ENCODE results near the gene SFXN2. TPM values are rescaled to one million over a fixed set of nuclear protein-coding genes. Genes with fewer than 3 reads are reported as not detected.

Gene SFXN2
- total RNA-seq, 1 experiment from 2014 or later: 12.9 TPM

DNA sequence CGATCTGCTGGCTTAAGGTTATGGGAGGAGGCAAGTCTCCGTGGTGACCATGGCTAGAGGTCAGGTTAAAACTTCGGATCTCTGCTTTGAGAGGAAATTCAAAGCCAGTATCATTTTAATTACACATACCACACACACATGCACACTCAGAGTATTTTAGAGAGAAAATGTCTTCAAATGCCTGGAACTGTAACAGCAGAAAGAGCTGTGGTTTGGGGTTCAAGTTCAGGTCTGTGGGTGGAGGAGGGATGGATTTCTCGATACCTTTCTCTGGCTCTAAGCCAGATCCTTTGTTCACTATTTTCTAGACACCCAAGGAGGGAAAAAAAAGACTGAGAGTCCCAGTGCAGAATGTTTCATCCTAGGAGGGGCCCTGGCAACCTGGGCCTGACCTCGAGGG, 32.7 kb upstream of the SFXN2 start:
- TF ChIP-seq, protein P1, sequence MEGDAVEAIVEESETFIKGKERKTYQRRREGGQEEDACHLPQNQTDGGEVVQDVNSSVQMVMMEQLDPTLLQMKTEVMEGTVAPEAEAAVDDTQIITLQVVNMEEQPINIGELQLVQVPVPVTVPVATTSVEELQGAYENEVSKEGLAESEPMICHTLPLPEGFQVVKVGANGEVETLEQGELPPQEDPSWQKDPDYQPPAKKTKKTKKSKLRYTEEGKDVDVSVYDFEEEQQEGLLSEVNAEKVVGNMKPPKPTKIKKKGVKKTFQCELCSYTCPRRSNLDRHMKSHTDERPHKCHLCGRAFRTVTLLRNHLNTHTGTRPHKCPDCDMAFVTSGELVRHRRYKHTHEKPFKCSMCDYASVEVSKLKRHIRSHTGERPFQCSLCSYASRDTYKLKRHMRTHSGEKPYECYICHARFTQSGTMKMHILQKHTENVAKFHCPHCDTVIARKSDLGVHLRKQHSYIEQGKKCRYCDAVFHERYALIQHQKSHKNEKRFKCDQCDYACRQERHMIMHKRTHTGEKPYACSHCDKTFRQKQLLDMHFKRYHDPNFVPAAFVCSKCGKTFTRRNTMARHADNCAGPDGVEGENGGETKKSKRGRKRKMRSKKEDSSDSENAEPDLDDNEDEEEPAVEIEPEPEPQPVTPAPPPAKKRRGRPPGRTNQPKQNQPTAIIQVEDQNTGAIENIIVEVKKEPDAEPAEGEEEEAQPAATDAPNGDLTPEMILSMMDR (IDR thresholded peaks at IDR 0.05; ENCODE audit: unreplicated experiment): no peak
- DNase-seq (ENCODE audit: unreplicated experiment): no peak
- peaks cover 19% of the 10 kb centered on the region for H3K36me3 Mint-ChIP-seq (ENCODE audit: insufficient read depth, unreplicated experiment)
- H3K4me1 Mint-ChIP-seq (ENCODE audit: insufficient read depth, unreplicated experiment): no peaks in the 10 kb centered on the region
- ChIA-PET POLR2A (interaction anchor here (1.7 kb wide), 1 partner anchor 18 kb away, joined by 3 read pairs; no protein-coding TSS in a partner anchor), CTCF (no interaction called here)
- BruUV-seq (replicated peaks): no TSS peak
- H3K27ac Mint-ChIP-seq (ENCODE audit: low read depth, unreplicated experiment): no peak overlapping the region
- H3K27me3 Mint-ChIP-seq (ENCODE audit: insufficient read depth, unreplicated experiment): no peaks in the 10 kb centered on the region
- H3K9me3 Mint-ChIP-seq (ENCODE audit: unreplicated experiment): no peaks in the 10 kb centered on the region
- no peak overlapping the region for H3K4me3 Mint-ChIP-seq (ENCODE audit: unreplicated experiment)
- intact Hi-C loops (cut with micrococcal nuclease): no loop called here

DNA sequence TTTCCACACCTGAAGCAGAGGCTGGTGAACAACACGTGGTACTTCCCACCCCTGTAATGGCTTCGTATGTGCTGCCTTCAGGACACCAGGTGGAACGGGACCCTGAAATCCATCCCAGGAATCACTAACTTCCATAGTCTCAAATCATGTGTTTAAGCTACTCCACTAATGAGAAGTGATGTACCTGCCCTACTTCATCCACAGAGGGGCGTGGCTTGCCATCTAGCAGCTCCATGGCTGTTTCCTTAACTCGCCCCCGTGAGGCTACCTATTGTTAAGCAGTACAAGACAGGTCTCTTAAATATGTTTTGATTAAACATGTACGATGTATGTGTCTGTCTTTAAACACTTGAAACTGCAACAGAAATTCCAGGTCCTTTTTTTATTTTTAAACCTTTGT, 32.0 kb upstream of the SFXN2 start:
- CTCF ChIA-PET: no interaction called here

DNA sequence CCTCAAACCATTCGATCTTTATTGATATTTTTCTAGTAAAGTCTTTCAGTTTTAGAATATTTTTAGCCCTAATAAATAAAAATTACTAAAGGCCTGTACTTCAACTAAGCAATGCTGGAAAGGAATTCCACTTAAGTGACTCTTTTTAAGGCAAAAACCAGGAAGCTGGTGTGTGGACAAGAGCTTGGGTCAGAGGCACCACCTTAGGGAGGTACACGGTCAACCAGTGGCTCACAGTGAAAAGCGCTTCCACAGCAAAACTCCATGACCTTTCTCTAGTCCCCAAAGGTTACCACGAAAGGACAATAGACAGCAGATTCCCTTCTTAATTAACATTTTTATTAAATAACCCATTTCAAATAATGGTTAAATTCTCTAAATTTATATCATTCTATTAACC, 31.5 kb upstream of the SFXN2 start:
- Mint-ChIP-seq H3K9me3 (ENCODE audit: unreplicated experiment) (no peaks in the 10 kb centered on the region), H3K36me3 (ENCODE audit: insufficient read depth, unreplicated experiment) (peaks cover 14% of the 10 kb centered on the region), H3K4me3 (ENCODE audit: unreplicated experiment) (no peak overlapping the region), H3K4me1 (ENCODE audit: insufficient read depth, unreplicated experiment) (no peaks in the 10 kb centered on the region), H3K27ac (ENCODE audit: low read depth, unreplicated experiment) (no peak overlapping the region), H3K27me3 (ENCODE audit: insufficient read depth, unreplicated experiment) (no peaks in the 10 kb centered on the region)
- ChIA-PET POLR2A (interaction anchor here (1.7 kb wide), 1 partner anchor 17 kb away, joined by 3 read pairs; no protein-coding TSS in a partner anchor), CTCF (no interaction called here)
- no peak for DNase-seq (ENCODE audit: unreplicated experiment)
- intact Hi-C loops (cut with micrococcal nuclease): no loop called here
- no TSS peak for BruUV-seq (replicated peaks)
- TF ChIP-seq, protein P1 (IDR thresholded peaks at IDR 0.05; ENCODE audit: unreplicated experiment): no peak

More for the DNA sequence above, 32.0 kb upstream of the SFXN2 start:
- POLR2A ChIA-PET: interaction anchor here (1.7 kb wide), 1 partner anchor 17 kb away, joined by 3 read pairs; no protein-coding TSS in a partner anchor
- Mint-ChIP-seq H3K4me3 (ENCODE audit: unreplicated experiment) (no peak overlapping the region), H3K27me3 (ENCODE audit: insufficient read depth, unreplicated experiment) (no peaks in the 10 kb centered on the region), H3K36me3 (ENCODE audit: insufficient read depth, unreplicated experiment) (peaks cover 19% of the 10 kb centered on the region), H3K4me1 (ENCODE audit: insufficient read depth, unreplicated experiment) (no peaks in the 10 kb centered on the region), H3K9me3 (ENCODE audit: unreplicated experiment) (no peaks in the 10 kb centered on the region), H3K27ac (ENCODE audit: low read depth, unreplicated experiment) (no peak overlapping the region)
- intact Hi-C loops (cut with micrococcal nuclease): no loop called here
- no TSS peak for BruUV-seq (replicated peaks)
- no peak for DNase-seq (ENCODE audit: unreplicated experiment)
- TF ChIP-seq, protein P1 (IDR thresholded peaks at IDR 0.05; ENCODE audit: unreplicated experiment): no peak

DNA sequence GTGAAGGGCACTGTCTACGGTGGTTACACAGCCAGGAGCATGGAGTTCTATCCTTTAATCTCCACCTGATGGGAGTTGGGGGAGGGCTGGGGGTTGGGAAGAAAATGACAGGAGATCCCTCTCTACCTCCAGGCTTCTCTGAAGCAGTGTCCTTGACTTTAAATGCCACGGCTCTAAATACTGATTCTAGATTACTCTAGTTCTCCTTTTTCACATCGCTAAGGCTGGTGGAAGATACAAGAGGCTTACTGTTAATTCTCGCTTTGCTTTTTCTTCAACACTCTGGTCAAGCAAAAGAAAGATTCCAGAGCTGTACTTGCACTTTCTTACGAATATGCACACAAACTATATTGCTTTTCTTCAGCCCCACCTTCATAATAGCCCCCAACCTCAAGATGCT, 30.7 kb upstream of the SFXN2 start:
- no peaks in the 10 kb centered on the region for H3K27me3 Mint-ChIP-seq (ENCODE audit: insufficient read depth, unreplicated experiment)
- no TSS peak for BruUV-seq (replicated peaks)
- intact Hi-C loops (cut with micrococcal nuclease): no loop called here
- POLR2A ChIA-PET: interaction anchor here (0.7 to 0.9 kb wide), 2 partner anchors 10 to 33 kb away, joined by 3 read pairs; no protein-coding TSS in a partner anchor
- no peak overlapping the region for H3K4me3 Mint-ChIP-seq (ENCODE audit: unreplicated experiment)
- no peaks in the 10 kb centered on the region for H3K9me3 Mint-ChIP-seq (ENCODE audit: unreplicated experiment)
- H3K36me3 Mint-ChIP-seq (ENCODE audit: insufficient read depth, unreplicated experiment): peaks cover 14% of the 10 kb centered on the region
- no peak for DNase-seq (ENCODE audit: unreplicated experiment)
- H3K27ac Mint-ChIP-seq (ENCODE audit: low read depth, unreplicated experiment): no peak overlapping the region
- H3K4me1 Mint-ChIP-seq (ENCODE audit: insufficient read depth, unreplicated experiment): no peaks in the 10 kb centered on the region
- TF ChIP-seq, protein P1 (IDR thresholded peaks at IDR 0.05; ENCODE audit: unreplicated experiment): no peak
- CTCF ChIA-PET: interaction anchor here (1.0 kb wide), 1 partner anchor 14 kb away, joined by 3 read pairs; no protein-coding TSS in a partner anchor
